Astrocyte (in vitro differentiated cells and primary cell): ENCODE data around the gene GPC5. TPM values are rescaled to one million over a fixed set of nuclear protein-coding genes. Genes with fewer than 3 reads are reported as not detected.

ENCODE experiments used
- DNase-seq: peaks from one replicate; pipeline ENCODE4 v3.0.0-alpha.2; 2010; ENCODE audit warnings: low read depth
- FAIRE-seq: peaks from 2 replicates; lab custom pipeline; 2011; peaks lifted over from hg19 to GRCh38; lab: Jason Lieb, UNC
- H2AFZ ChIP-seq: 2 replicates; pipeline ENCODE4 v1.6.0; 2012; ENCODE audit warnings: low read depth, low read length, inconsistent platforms
- H3K27ac ChIP-seq: 2 replicates; pipeline ENCODE4 v1.5.1; 2011; ENCODE audit warnings: low read depth, low read length, inconsistent platforms
- H3K27me3 ChIP-seq: 2 replicates; pipeline ENCODE4 v1.6.0; 2011; ENCODE audit warnings: low read length, inconsistent platforms; ENCODE audit not compliant: insufficient read depth
- H3K36me3 ChIP-seq: 2 replicates; pipeline ENCODE4 v1.5.1; 2011; ENCODE audit warnings: low read length, inconsistent platforms; ENCODE audit not compliant: insufficient read depth
- H3K4me1 ChIP-seq: 2 replicates; pipeline ENCODE4 v1.5.1; 2011; ENCODE audit warnings: low read length, inconsistent platforms; ENCODE audit not compliant: insufficient read depth
- H3K4me2 ChIP-seq: 2 replicates; pipeline ENCODE4 v1.6.0; 2012; ENCODE audit warnings: low read length, inconsistent platforms
- H3K4me3 ChIP-seq: 2 replicates; pipeline ENCODE4 v1.5.1; 2011; ENCODE audit warnings: low read depth, mild to moderate bottlenecking, low read length, inconsistent platforms; ENCODE audit not compliant: insufficient read depth
- H3K79me2 ChIP-seq: 2 replicates; pipeline ENCODE4 v1.6.0; 2012; ENCODE audit warnings: mild to moderate bottlenecking, low read length, inconsistent platforms; ENCODE audit not compliant: insufficient read depth
- H3K9ac ChIP-seq: 2 replicates; pipeline ENCODE4 v1.6.0; 2012; ENCODE audit warnings: mild to moderate bottlenecking, low read length, inconsistent platforms
- H3K9me3 ChIP-seq: 2 replicates; pipeline ENCODE4 v1.5.1; 2012; ENCODE audit warnings: low read depth, mild to moderate bottlenecking, low read length, inconsistent platforms; ENCODE audit not compliant: insufficient read depth
- H4K20me1 ChIP-seq: 2 replicates; pipeline ENCODE4 v1.6.0; 2012; ENCODE audit warnings: low read length, inconsistent platforms; ENCODE audit not compliant: insufficient read depth
- H3K27ac Mint-ChIP-seq: one replicate; pipeline ENCODE4 v1.8.0; 2021; ENCODE audit warnings: mild to moderate bottlenecking, mixed read lengths; ENCODE audit not compliant: unreplicated experiment
- H3K27me3 Mint-ChIP-seq: one replicate; pipeline ENCODE4 v1.8.0; 2021; ENCODE audit warnings: low read depth, mixed read lengths; ENCODE audit not compliant: unreplicated experiment
- H3K36me3 Mint-ChIP-seq: one replicate; pipeline ENCODE4 v1.8.0; 2021; ENCODE audit warnings: low read depth, mixed read lengths; ENCODE audit not compliant: unreplicated experiment
- H3K4me1 Mint-ChIP-seq: one replicate; pipeline ENCODE4 v1.8.0; 2021; ENCODE audit warnings: low read depth, mixed read lengths; ENCODE audit not compliant: unreplicated experiment
- H3K4me3 Mint-ChIP-seq: one replicate; pipeline ENCODE4 v1.8.0; 2021; ENCODE audit warnings: mild to moderate bottlenecking, moderate library complexity, mixed read lengths; ENCODE audit not compliant: unreplicated experiment
- H3K9me3 Mint-ChIP-seq: one replicate; pipeline ENCODE4 v1.8.0; 2021; ENCODE audit warnings: mild to moderate bottlenecking, mixed read lengths; ENCODE audit not compliant: unreplicated experiment
- CTCF ChIP-seq: IDR thresholded peaks from 2 replicates; pipeline ENCODE4 v1.5.1; 2011; ENCODE audit warnings: low read depth, mild to moderate bottlenecking, inconsistent platforms, low read length, moderate library complexity; ENCODE audit not compliant: insufficient read depth
- EZH2 ChIP-seq: IDR thresholded peaks from 2 replicates; pipeline ENCODE4 v1.6.1; 2012; ENCODE audit warnings: mild to moderate bottlenecking, low read length, inconsistent platforms; ENCODE audit not compliant: insufficient read depth
- total RNA-seq: library from RNA; stranded (reverse); gene quantifications from 2 replicates; pipeline ENCODE4 v1.2.1, GENCODE V29; 2021

Gene GPC5
- total RNA-seq, 1 donor from 2014 or later: 1.1 TPM

GRCh38 chr13:92549276-92549675 is 1150.9 kb downstream of the GPC5 start:
- no peaks in the 10 kb centered on the region for H3K36me3 ChIP-seq
- no peak overlapping the region for H2AFZ ChIP-seq
- DNase-seq: no peak
- TF ChIP-seq CTCF (no peak), EZH2 (no peak)
- no peaks in the 10 kb centered on the region for H4K20me1 ChIP-seq
- no peaks in the 10 kb centered on the region for H3K79me2 ChIP-seq
- H3K9ac ChIP-seq: no peak overlapping the region
- no peaks in the 10 kb centered on the region for H3K9me3 ChIP-seq
- H3K27me3 Mint-ChIP-seq: no peaks in the 10 kb centered on the region
- H3K4me3 ChIP-seq: no peak overlapping the region
- FAIRE-seq: no peak
- no peaks in the 10 kb centered on the region for H3K36me3 Mint-ChIP-seq
- H3K4me3 Mint-ChIP-seq: no peak overlapping the region
- H3K27ac ChIP-seq: no peak overlapping the region
- H3K4me1 ChIP-seq: peaks cover 3% of the 10 kb centered on the region
- no peak overlapping the region for H3K27ac Mint-ChIP-seq
- no peaks in the 10 kb centered on the region for H3K27me3 ChIP-seq
- no peaks in the 10 kb centered on the region for H3K9me3 Mint-ChIP-seq
- no peak overlapping the region for H3K4me2 ChIP-seq
- no peaks in the 10 kb centered on the region for H3K4me1 Mint-ChIP-seq

- Histone ChIP-seq H2AFZ (no peak overlapping the region), H3K4me1 (no peaks in the 10 kb centered on the region), H4K20me1 (no peaks in the 10 kb centered on the region), H3K27me3 (no peaks in the 10 kb centered on the region), H3K9me3 (no peaks in the 10 kb centered on the region), H3K4me2 (no peak overlapping the region), H3K27ac (no peak overlapping the region), H3K4me3 (no peak overlapping the region), H3K79me2 (no peaks in the 10 kb centered on the region), H3K36me3 (no peaks in the 10 kb centered on the region), H3K9ac (no peak overlapping the region)
- no peak for FAIRE-seq
- H3K4me1 Mint-ChIP-seq: no peaks in the 10 kb centered on the region
- no peak overlapping the region for H3K27ac Mint-ChIP-seq
- no peak for DNase-seq
- no peak overlapping the region for H3K4me3 Mint-ChIP-seq
- H3K36me3 Mint-ChIP-seq: no peaks in the 10 kb centered on the region
- TF ChIP-seq CTCF (no peak), EZH2 (no peak)
- peaks cover 2% of the 10 kb centered on the region for H3K27me3 Mint-ChIP-seq
- H3K9me3 Mint-ChIP-seq: no peaks in the 10 kb centered on the region
Measured at GRCh38 chr13:92553470-92554114, 1155.2 kb downstream of the GPC5 start.

GRCh38 chr13:92560883-92561282 is 1162.5 kb downstream of the GPC5 start:
- H3K9me3 Mint-ChIP-seq: no peaks in the 10 kb centered on the region
- H3K27ac ChIP-seq: no peak overlapping the region
- H3K4me2 ChIP-seq: no peak overlapping the region
- peaks cover 2% of the 10 kb centered on the region for H3K27me3 Mint-ChIP-seq
- H3K27ac Mint-ChIP-seq: no peak overlapping the region
- no peaks in the 10 kb centered on the region for H3K4me1 ChIP-seq
- no peak overlapping the region for H3K4me3 ChIP-seq
- H3K4me3 Mint-ChIP-seq: no peak overlapping the region
- H3K9me3 ChIP-seq: no peaks in the 10 kb centered on the region
- DNase-seq (no peak), FAIRE-seq (no peak)
- H3K9ac ChIP-seq: no peak overlapping the region
- TF ChIP-seq CTCF (no peak), EZH2 (no peak)
- no peak overlapping the region for H2AFZ ChIP-seq
- no peaks in the 10 kb centered on the region for H4K20me1 ChIP-seq
- no peaks in the 10 kb centered on the region for H3K4me1 Mint-ChIP-seq
- H3K36me3 ChIP-seq: no peaks in the 10 kb centered on the region
- H3K79me2 ChIP-seq: no peaks in the 10 kb centered on the region
- H3K36me3 Mint-ChIP-seq: no peaks in the 10 kb centered on the region
- H3K27me3 ChIP-seq: no peaks in the 10 kb centered on the region
